HepG2 (cell line): ENCODE results near the gene TRIO. TPM values are rescaled to one million over a fixed set of nuclear protein-coding genes. Genes with fewer than 3 reads are reported as not detected.

Source experiments
- ATAC-seq: fragments of 200-7000 bp; cut with Tn5 transposase; 3 replicates; pipeline ENCODE4 v1.9.1; 2020; ENCODE audit warnings: mild to moderate bottlenecking, moderate library complexity
- BruUV-seq: library from RNA; stranded (reverse); fragments of 400-500 nt; replicated peaks from 2 replicates; lab custom pipeline; 2021; lab: Mats Ljungman, UMichigan
- CTCF ChIA-PET: fragments of 300-600 bp; formaldehyde crosslinking; extraction: SDS; loops from one replicate; lab custom pipeline; 2021; ENCODE audit warnings: low total read pairs, inconsistent platforms, low intra/inter-chr PET ratio; lab: Yijun Ruan, JAX
- POLR2A ChIA-PET: fragments of 350-600 bp; sonication (Branson Sonifier 250); formaldehyde crosslinking; loops from one replicate; lab custom pipeline; 2020; ENCODE audit warnings: antibody characterized with exemption, inconsistent platforms; lab: Yijun Ruan, JAX
- DNase-seq: peaks from one replicate; pipeline ENCODE4 v3.0.0-alpha.2; 2015; ENCODE audit warnings: low spot score
- FAIRE-seq: peaks from 3 replicates; lab custom pipeline; 2011; peaks lifted over from hg19 to GRCh38; lab: Jason Lieb, UNC
- H2AFZ ChIP-seq: one replicate; pipeline ENCODE4 v1.6.1; 2011; ENCODE audit warnings: low read length, inconsistent platforms
- H3K27ac ChIP-seq: fragments of 300-600 bp; 3 replicates; pipeline ENCODE4 v1.8.0; 2011; ENCODE audit warnings: mixed run types, mild to moderate bottlenecking, mixed read lengths, low read length, inconsistent platforms; ENCODE audit not compliant: insufficient read depth; ENCODE audit errors: extremely low read length
- H3K27me3 ChIP-seq, 2 experiments: fragments of 200-600 bp in 1 of 2; 2 replicates in 1 of 2; 3 replicates in 1 of 2; pipeline versions ENCODE4 v1.6.0 to v1.8.0; 2011; ENCODE audit warnings: low read length in 2 of 2, mild to moderate bottlenecking in 2 of 2, moderate library complexity in 2 of 2, inconsistent platforms in 1 of 2; ENCODE audit not compliant: insufficient read depth in 2 of 2, control insufficient read depth in 1 of 2
- H3K36me3 ChIP-seq, 2 experiments: fragments of 200-600 bp in 1 of 2; replicated peaks in 1 of 2; 2 replicates in 1 of 2; 3 replicates in 1 of 2; pipeline versions ENCODE4 v1.5.1 to v1.8.0; 2011; ENCODE audit warnings: low read length in 2 of 2, inconsistent platforms in 1 of 2; ENCODE audit not compliant: insufficient read depth in 2 of 2, control insufficient read depth in 1 of 2
- H3K4me1 ChIP-seq: 2 replicates; pipeline ENCODE4 v1.5.1; 2012; ENCODE audit warnings: low read length, inconsistent platforms; ENCODE audit not compliant: insufficient read depth
- H3K4me2 ChIP-seq: 2 replicates; pipeline ENCODE4 v1.6.0; 2011; ENCODE audit warnings: low read depth, low read length, inconsistent platforms
- H3K4me3 ChIP-seq, 3 experiments: fragments of 200-600 bp in 1 of 3; sonication (generic), shearing (Covaris generic) in 1 of 3; replicated peaks in 1 of 3; 2 replicates each; pipeline ENCODE4 v1.5.1; 2011 to 2016; ENCODE audit warnings: low read length in 3 of 3, inconsistent platforms in 2 of 3, low read depth in 2 of 3, mild to moderate bottlenecking in 2 of 3, control low read depth in 1 of 3, mixed read lengths in 1 of 3; ENCODE audit not compliant: insufficient read depth in 1 of 3
- H3K79me2 ChIP-seq: one replicate; pipeline ENCODE4 v1.6.1; 2011; ENCODE audit warnings: low read length, inconsistent platforms; ENCODE audit not compliant: insufficient read depth
- H3K9ac ChIP-seq: 2 replicates; pipeline ENCODE4 v1.6.0; 2011; ENCODE audit warnings: mild to moderate bottlenecking, low read depth, low read length, inconsistent platforms; ENCODE audit not compliant: insufficient read depth
- H3K9me3 ChIP-seq: 2 replicates; pipeline ENCODE4 v1.5.1; 2012; ENCODE audit warnings: mild to moderate bottlenecking, low read length
- H4K20me1 ChIP-seq: 2 replicates; pipeline ENCODE4 v1.6.0; 2011; ENCODE audit warnings: inconsistent platforms, mild to moderate bottlenecking, low read length, moderate library complexity; ENCODE audit not compliant: insufficient read depth
- FOSL2 ChIP-seq: sonication (generic); formaldehyde crosslinking; IDR thresholded peaks from 2 replicates; pipeline ENCODE4 v1.4.0; 2020; ENCODE audit warnings: missing genetic modification reagents
- HIC2 ChIP-seq: sonication (generic); formaldehyde crosslinking; IDR thresholded peaks from 2 replicates; pipeline ENCODE4 v1.9.0; 2022; ENCODE audit warnings: low read depth, missing genetic modification reagents
- JUND ChIP-seq: sonication (generic); formaldehyde crosslinking; IDR thresholded peaks from 2 replicates; pipeline ENCODE4 v1.8.0; 2022; ENCODE audit warnings: mild to moderate bottlenecking, missing genetic modification reagents
- MTF1 ChIP-seq: sonication (generic); formaldehyde crosslinking; IDR thresholded peaks from 2 replicates; pipeline ENCODE4 v1.5.0; 2020; ENCODE audit warnings: missing genetic modification reagents
- MXD3 ChIP-seq: IDR thresholded peaks from 2 replicates; pipeline ENCODE4 v1.6.1; 2016; ENCODE audit warnings: mild to moderate bottlenecking, missing biosample characterization, missing genetic modification reagents
- NR2F1 ChIP-seq, 2 experiments: fragments of 450-650 bp in 1 of 2; formaldehyde crosslinking in 1 of 2; IDR thresholded peaks; 2 replicates each; pipeline versions ENCODE4 v1.5.0 to v1.6.1; 2016 to 2020; ENCODE audit warnings: mild to moderate bottlenecking in 1 of 2, missing compliant biosample characterization in 1 of 2, missing genetic modification reagents in 1 of 2, moderate library complexity in 1 of 2
- RARA ChIP-seq: IDR thresholded peaks from 2 replicates; pipeline ENCODE4 v1.6.1; 2016; ENCODE audit warnings: missing genetic modification reagents, missing compliant biosample characterization
- RFXAP ChIP-seq: sonication (generic); formaldehyde crosslinking; IDR thresholded peaks from 2 replicates; pipeline ENCODE4 v1.4.0; 2020; ENCODE audit warnings: missing genetic modification reagents, borderline replicate concordance
- SCMH1 ChIP-seq: sonication (generic); formaldehyde crosslinking; IDR thresholded peaks from 2 replicates; pipeline ENCODE4 v1.9.0; 2021; ENCODE audit warnings: missing genetic modification reagents, mild to moderate bottlenecking, borderline replicate concordance
- SIX1 ChIP-seq: sonication (generic); formaldehyde crosslinking; IDR thresholded peaks from 2 replicates; pipeline ENCODE4 v1.4.0; 2020; ENCODE audit warnings: missing genetic modification reagents, borderline replicate concordance
- SYNCRIP ChIP-seq: fragments of 200-400 bp; formaldehyde crosslinking; IDR thresholded peaks from 2 replicates; pipeline ENCODE4 v1.6.1; 2018; ENCODE audit warnings: mild to moderate bottlenecking, low read depth, low read length; ENCODE audit not compliant: insufficient read depth
- ZFYVE20 ChIP-seq: sonication (generic); formaldehyde crosslinking; IDR thresholded peaks from 2 replicates; pipeline ENCODE4 v1.8.0; 2023; ENCODE audit warnings: low read depth, mild to moderate bottlenecking, moderate library complexity, missing genetic modification reagents, borderline replicate concordance
- ZNF331 ChIP-seq: sonication (generic); formaldehyde crosslinking; IDR thresholded peaks from 2 replicates; pipeline ENCODE4 v1.4.0; 2020; ENCODE audit warnings: missing genetic modification reagents
- ZNF543 ChIP-seq: sonication (generic); formaldehyde crosslinking; IDR thresholded peaks from 2 replicates; pipeline ENCODE4 v1.4.0; 2020; ENCODE audit warnings: mild to moderate bottlenecking, missing genetic modification reagents
- ZNF556 ChIP-seq: sonication (generic); formaldehyde crosslinking; IDR thresholded peaks from 2 replicates; pipeline ENCODE4 v1.4.0; 2020; ENCODE audit warnings: mild to moderate bottlenecking, missing genetic modification reagents, borderline replicate concordance
- whole genome bisulfite sequencing: methylation state at CpG from one replicate; pipeline ENCODE4 v1.1.6; 2017; ENCODE audit warnings: low lambda C conversion rate; 5-methylcytosine and 5-hydroxymethylcytosine counted together
- in situ Hi-C: cut with HindIII; loops from 2 replicates; pipeline ENCODE4 v1.10.0; 2017; ENCODE audit warnings: low pct_unique_long_range_greater_than_20kb; ENCODE audit not compliant: extremely low pct_ligation_motif_present
- intact Hi-C: fragments of 100-400 bp; cut with micrococcal nuclease; formaldehyde crosslinking; loops from one replicate; pipeline ENCODE4 v1.10.0; 2022; ENCODE audit not compliant: unreplicated experiment
- polyA plus RNA-seq, 8 experiments: library from polyadenylated mRNA; depleted of rRNA in 3 of 8; stranded (reverse) in 7 of 8; unstranded in 1 of 8; fragments of >200 nt; fragmentation: Illumina TruSeq in 4 of 8; extraction: Trizol in 4 of 8; gene quantifications; 2 replicates each; pipeline versions ENCODE4 v1.2.1 to v1.2.3, GENCODE V29; 2011 to 2016; ENCODE audit warnings: low read depth in 4 of 8, missing spikeins in 1 of 8, mixed read lengths in 1 of 8; ENCODE audit not compliant: insufficient read depth in 1 of 8
- total RNA-seq, 5 experiments: library from RNA; depleted of rRNA; stranded (reverse); fragments of >200 nt; fragmentation: Illumina TruSeq; extraction: Trizol; gene quantifications; 2 replicates each; pipeline ENCODE4 v1.2.3, GENCODE V29; 2016; ENCODE audit warnings: low read depth in 1 of 5
- TF ChIP-seq, protein P1 (sequence below): sonication (generic); formaldehyde crosslinking; IDR thresholded peaks from 2 replicates; pipeline ENCODE4 v1.4.0; 2020; ENCODE audit warnings: low read depth, mild to moderate bottlenecking, missing genetic modification reagents

Gene TRIO
- total and polyA plus RNA-seq, 2 of the 13 experiments (the other 11 are each of a cell fraction or from before 2014, with no cell fraction given): 45.2 to 45.9 TPM

DNA sequence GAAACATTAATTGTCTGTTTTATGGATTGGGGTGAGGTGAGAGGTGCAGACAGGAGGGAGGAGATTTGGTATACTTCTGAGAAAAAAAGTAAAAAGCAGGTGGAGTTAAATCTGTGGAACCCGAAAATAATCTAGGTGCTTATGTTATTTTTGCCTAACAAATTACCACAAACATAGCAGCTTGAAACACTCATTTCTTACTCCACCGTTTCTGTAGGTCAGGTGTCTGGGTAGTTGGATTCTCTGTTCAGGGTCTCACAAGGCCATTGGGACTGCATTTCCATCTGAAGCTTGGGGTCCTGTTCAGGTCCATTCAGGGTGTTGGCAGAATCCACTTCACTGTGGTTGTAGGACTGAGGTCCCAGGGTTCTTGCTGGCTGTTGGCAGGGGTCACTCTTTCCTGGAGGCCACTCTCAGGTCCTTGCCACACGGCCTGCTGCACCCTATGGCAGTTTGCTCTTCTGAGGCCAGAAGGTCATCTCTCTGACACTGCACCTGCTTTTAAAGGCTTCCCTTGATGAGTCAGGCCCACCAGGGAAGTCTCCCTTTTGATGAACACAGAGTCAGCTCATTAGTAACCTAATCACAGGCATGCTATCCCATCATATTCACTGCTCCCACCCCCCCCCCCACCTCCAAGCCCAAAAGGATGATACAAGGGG lies 82.2 kb downstream of the TRIO start:
- Histone ChIP-seq H3K27ac (no peak overlapping the region), H3K4me3 (no peak overlapping the region), H3K27me3 (no peaks in the 10 kb centered on the region), H3K9me3 (no peaks in the 10 kb centered on the region), H3K4me1 (peaks cover 25% of the 10 kb centered on the region), H2AFZ (no peak overlapping the region), H4K20me1 (peaks cover 9% of the 10 kb centered on the region; the same call in 1 of the 2 replicates), H3K4me2 (no peak overlapping the region), H3K9ac (no peak overlapping the region), H3K36me3 (peaks cover 1 to 3% of the 10 kb centered on the region in 2 experiments; a peak in 1 of 5 replicates), H3K79me2 (peaks cover 91% of the 10 kb centered on the region)
- CTCF ChIA-PET: no interaction called here
- ATAC-seq (peak; percentile 67), FAIRE-seq (no peak), DNase-seq (no peak)
- WGBS: 92% methylated on average over 3 of the region's 3 CpGs
- POLR2A ChIA-PET: no interaction called here
- TF ChIP-seq SCMH1 (CRISPR knock-in tag) (no peak), ZFYVE20 (CRISPR knock-in tag) (no peak), ZNF556 (CRISPR knock-in tag) (peak; percentile 40; the same call in 1 of the 2 replicates), RFXAP (no peak), ZNF543 (peak; percentile 97), RARA (CRISPR knock-in tag) (peak; percentile 52), FOSL2 (peak; percentile 49; the same call in 1 of the 2 replicates), NR2F1 (CRISPR knock-in tag; IDR thresholded peaks at IDR 0.05) (peak in 1 of 2 experiments; percentile 50; a peak in 1 of 4 replicates)
- intact Hi-C loops: no loop called here
- no TSS peak for BruUV-seq
- in situ Hi-C loops: no loop called here

DNA sequence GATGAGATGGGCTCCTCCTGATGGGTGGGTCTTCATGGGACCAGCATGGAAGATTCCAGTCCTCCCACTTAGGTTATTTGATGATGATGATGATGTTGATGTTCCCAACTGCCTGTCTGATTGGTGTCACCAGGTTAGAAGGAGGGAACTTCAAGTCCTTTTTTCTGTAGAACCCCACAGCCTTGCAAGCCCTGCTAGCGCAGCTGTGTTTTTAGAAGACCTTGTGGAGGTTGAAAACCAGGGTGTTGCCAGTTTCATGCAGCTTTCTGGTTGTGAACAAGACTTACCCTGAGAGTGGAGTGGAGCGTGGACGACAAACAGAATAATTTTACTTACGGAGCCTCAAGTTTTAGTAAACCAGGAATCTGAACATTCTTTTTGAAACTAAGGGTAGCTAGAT lies 83.0 kb downstream of the TRIO start:
- BruUV-seq: no TSS peak
- no peak for DNase-seq
- no peak for FAIRE-seq
- Histone ChIP-seq H3K9ac (no peak overlapping the region), H3K4me2 (no peak overlapping the region), H3K4me3 (no peak overlapping the region), H3K79me2 (peaks cover 91% of the 10 kb centered on the region), H3K27me3 (no peaks in the 10 kb centered on the region), H4K20me1 (peaks cover 9% of the 10 kb centered on the region; the same call in 1 of the 2 replicates), H3K36me3 (peaks cover 1 to 3% of the 10 kb centered on the region in 2 experiments; a peak in 1 of 5 replicates), H3K4me1 (peaks cover 28% of the 10 kb centered on the region), H3K9me3 (no peaks in the 10 kb centered on the region), H3K27ac (no peak overlapping the region), H2AFZ (no peak overlapping the region)
- in situ Hi-C loops (no loop called here), intact Hi-C loops (no loop called here)
- ATAC-seq: no peak
- ChIA-PET CTCF (no interaction called here), POLR2A (no interaction called here)
- WGBS: 98% methylated on average over 4 of the region's 4 CpGs
- no peak for TF ChIP-seq HIC2
- no peak for TF ChIP-seq ZNF331 (CRISPR knock-in tag)
- TF ChIP-seq SIX1 (CRISPR knock-in tag): no peak
- TF ChIP-seq MXD3 (CRISPR knock-in tag): no peak
- TF ChIP-seq MTF1: no peak
- TF ChIP-seq JUND (CRISPR knock-in tag): no peak
- TF ChIP-seq, protein P1, sequence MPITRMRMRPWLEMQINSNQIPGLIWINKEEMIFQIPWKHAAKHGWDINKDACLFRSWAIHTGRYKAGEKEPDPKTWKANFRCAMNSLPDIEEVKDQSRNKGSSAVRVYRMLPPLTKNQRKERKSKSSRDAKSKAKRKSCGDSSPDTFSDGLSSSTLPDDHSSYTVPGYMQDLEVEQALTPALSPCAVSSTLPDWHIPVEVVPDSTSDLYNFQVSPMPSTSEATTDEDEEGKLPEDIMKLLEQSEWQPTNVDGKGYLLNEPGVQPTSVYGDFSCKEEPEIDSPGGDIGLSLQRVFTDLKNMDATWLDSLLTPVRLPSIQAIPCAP (CRISPR knock-in tag): no peak
- TF ChIP-seq SYNCRIP: no peak
